Testis (tissue), 3 donors: ENCODE data around the gene VSIG8. TPM values are rescaled to one million over a fixed set of nuclear protein-coding genes. Genes with fewer than 3 reads are reported as not detected.

Source experiments
- DNase-seq: peaks from one replicate; pipeline ENCODE4 v3.0.0-alpha.2; 2019
- H3K27ac ChIP-seq, 2 donors: fragments of 200-600 bp; sonication (generic); one replicate each; pipeline ENCODE4 v1.5.1; 2019
- H3K27me3 ChIP-seq: fragments of 200-600 bp; sonication (generic); one replicate; pipeline ENCODE4 v1.5.1; 2019
- H3K36me3 ChIP-seq: fragments of 200-600 bp; sonication (generic); one replicate; pipeline ENCODE4 v1.5.1; 2017; ENCODE audit warnings: low read depth; ENCODE audit errors: missing control alignments
- H3K4me1 ChIP-seq: fragments of 200-600 bp; sonication (generic); one replicate; pipeline ENCODE4 v1.5.1; 2019
- H3K4me3 ChIP-seq, 2 donors: fragments of 200-600 bp; sonication (generic); one replicate each; pipeline ENCODE4 v1.5.1; 2017 to 2019
- H3K9me3 ChIP-seq: fragments of 200-600 bp; sonication (generic); one replicate; pipeline ENCODE4 v1.5.1; 2017
- CTCF ChIP-seq, 3 experiments: fragments of 450-650 bp in 2 of 3; fragments of 200-600 bp in 1 of 3; sonication (generic) in 1 of 3; IDR thresholded peaks; one replicate each; pipeline ENCODE4 v1.5.1; 2016 to 2019; ENCODE audit warnings: antibody characterized with exemption in 3 of 3, mild to moderate bottlenecking in 2 of 3, moderate library complexity in 1 of 3
- POLR2A ChIP-seq: fragments of 450-650 bp; IDR thresholded peaks from one replicate; pipeline ENCODE4 v1.6.1; 2017; ENCODE audit warnings: antibody characterized with exemption, mild to moderate bottlenecking, moderate library complexity
- WGBS, 2 donors: methylation state at CpG; one replicate each; pipeline ENCODE4 v1.1.5; 2018; 5-methylcytosine and 5-hydroxymethylcytosine counted together
- intact Hi-C: fragments of 100-400 bp; cut with DNase I; formaldehyde crosslinking; loops from one replicate; pipeline ENCODE4 v1.15.1; 2023; ENCODE audit warnings: low total_unique reads
- polyA plus RNA-seq: library from polyadenylated mRNA; stranded (reverse); fragments of 350-450 nt; fragmentation: Illumina TruSeq; extraction: RNeasy Lipid Tissue Mini Kit (QIAGEN cat#74804); gene quantifications from one replicate; pipeline ENCODE4 v1.2.3, GENCODE V29; 2014; ENCODE audit warnings: low read depth, low replicate concordance; ENCODE audit not compliant: insufficient read depth
- total RNA-seq, 2 donors: library from RNA; depleted of rRNA; stranded (reverse); fragments of >200 nt; gene quantifications; one replicate each; pipeline ENCODE4 v1.2.3, GENCODE V29; 2016

VSIG8 gene
- total and polyA plus RNA-seq, 3 donors from 2014 or later: 0.43 to 0.55 TPM; not detected in 1

- H3K4me1 ChIP-seq: peaks cover 5% of the 10 kb centered on the region
- no peaks in the 10 kb centered on the region for H3K36me3 ChIP-seq
- intact Hi-C loops: no loop called here
- H3K4me3 ChIP-seq: no peak overlapping the region
- no peak for DNase-seq
- 56 to 73% methylated on average over 3 of the region's 3 CpGs for WGBS, 2 donors
- no peaks in the 10 kb centered on the region for H3K27me3 ChIP-seq
- no peak overlapping the region for H3K27ac ChIP-seq
- no peaks in the 10 kb centered on the region for H3K9me3 ChIP-seq
- TF ChIP-seq CTCF (IDR thresholded peaks at IDR 0.05) (no peak), POLR2A (no peak)
These were observed 6.3 kb upstream of the VSIG8 start for GRCh38 chr1:159868766-159869165.

- no peaks in the 10 kb centered on the region for H3K9me3 ChIP-seq
- H3K4me3 ChIP-seq: no peak overlapping the region
- H3K4me1 ChIP-seq: peaks cover 5% of the 10 kb centered on the region
- intact Hi-C loops: no loop called here
- H3K27me3 ChIP-seq: no peaks in the 10 kb centered on the region
- H3K36me3 ChIP-seq: no peaks in the 10 kb centered on the region
- TF ChIP-seq POLR2A (no peak), CTCF (IDR thresholded peaks at IDR 0.05) (no peak)
- WGBS, 2 donors: 34 to 50% methylated on average over 9 of the region's 9 CpGs
- no peak overlapping the region for H3K27ac ChIP-seq
- DNase-seq: no peak
These were observed 5.2 kb upstream of the VSIG8 start for GRCh38 chr1:159867664-159868026.

- TF ChIP-seq CTCF (IDR thresholded peaks at IDR 0.05) (no peak), POLR2A (no peak)
- Histone ChIP-seq H3K4me3 (no peak overlapping the region), H3K36me3 (no peaks in the 10 kb centered on the region), H3K9me3 (no peaks in the 10 kb centered on the region), H3K27me3 (no peaks in the 10 kb centered on the region), H3K27ac (no peak overlapping the region), H3K4me1 (peaks cover 5% of the 10 kb centered on the region)
- 79 to 81% methylated on average over 14 of the region's 14 CpGs for WGBS, 2 donors
- intact Hi-C loops: no loop called here
- DNase-seq: no peak
These were observed 4.6 kb upstream of the VSIG8 start for GRCh38 chr1:159866905-159867663.

GRCh38 chr1:159866066-159866465 lies 3.6 kb upstream of the VSIG8 start:
- Histone ChIP-seq H3K27ac (no peak overlapping the region), H3K36me3 (no peaks in the 10 kb centered on the region), H3K27me3 (no peaks in the 10 kb centered on the region), H3K4me3 (no peak overlapping the region), H3K4me1 (peaks cover 5% of the 10 kb centered on the region), H3K9me3 (no peaks in the 10 kb centered on the region)
- WGBS, 2 donors: 85 to 100% methylated on average over 1 of the region's 1 CpG
- DNase-seq: no peak
- intact Hi-C loops: no loop called here
- TF ChIP-seq CTCF (IDR thresholded peaks at IDR 0.05) (no peak), POLR2A (no peak)

GRCh38 chr1:159864262-159864661 lies 1.8 kb upstream of the VSIG8 start:
- no peaks in the 10 kb centered on the region for H3K36me3 ChIP-seq
- TF ChIP-seq CTCF (IDR thresholded peaks at IDR 0.05) (no peak), POLR2A (no peak)
- DNase-seq: no peak
- intact Hi-C loops: no loop called here
- H3K4me3 ChIP-seq: no peak overlapping the region
- H3K27me3 ChIP-seq: no peaks in the 10 kb centered on the region
- no peak overlapping the region for H3K27ac ChIP-seq
- H3K4me1 ChIP-seq: peaks cover 5% of the 10 kb centered on the region
- WGBS, 2 donors: 80 to 81% methylated on average over 2 of the region's 2 CpGs
- H3K9me3 ChIP-seq: no peaks in the 10 kb centered on the region
